Astrocyte of the cerebellum (primary cell): ENCODE measurements around the gene MSI2.

Experiments used
- DNase-seq: peaks from one replicate; pipeline ENCODE4 v3.0.0-alpha.2; 2011; ENCODE audit warnings: low read depth
- H3K4me3 ChIP-seq: 2 replicates; pipeline ENCODE4 v1.5.1; 2011; ENCODE audit warnings: mild to moderate bottlenecking, low read depth, low read length, moderate library complexity
- CTCF ChIP-seq: IDR thresholded peaks from 2 replicates; pipeline ENCODE4 v1.5.1; 2012; ENCODE audit warnings: low read length, low read depth, moderate library complexity, mild to moderate bottlenecking; ENCODE audit errors: missing control alignments
- in situ Hi-C: cut with HindIII; loops from 2 replicates; pipeline ENCODE4 v1.10.0; 2017; ENCODE audit warnings: low sequenced_read_pairs

Gene MSI2

DNA sequence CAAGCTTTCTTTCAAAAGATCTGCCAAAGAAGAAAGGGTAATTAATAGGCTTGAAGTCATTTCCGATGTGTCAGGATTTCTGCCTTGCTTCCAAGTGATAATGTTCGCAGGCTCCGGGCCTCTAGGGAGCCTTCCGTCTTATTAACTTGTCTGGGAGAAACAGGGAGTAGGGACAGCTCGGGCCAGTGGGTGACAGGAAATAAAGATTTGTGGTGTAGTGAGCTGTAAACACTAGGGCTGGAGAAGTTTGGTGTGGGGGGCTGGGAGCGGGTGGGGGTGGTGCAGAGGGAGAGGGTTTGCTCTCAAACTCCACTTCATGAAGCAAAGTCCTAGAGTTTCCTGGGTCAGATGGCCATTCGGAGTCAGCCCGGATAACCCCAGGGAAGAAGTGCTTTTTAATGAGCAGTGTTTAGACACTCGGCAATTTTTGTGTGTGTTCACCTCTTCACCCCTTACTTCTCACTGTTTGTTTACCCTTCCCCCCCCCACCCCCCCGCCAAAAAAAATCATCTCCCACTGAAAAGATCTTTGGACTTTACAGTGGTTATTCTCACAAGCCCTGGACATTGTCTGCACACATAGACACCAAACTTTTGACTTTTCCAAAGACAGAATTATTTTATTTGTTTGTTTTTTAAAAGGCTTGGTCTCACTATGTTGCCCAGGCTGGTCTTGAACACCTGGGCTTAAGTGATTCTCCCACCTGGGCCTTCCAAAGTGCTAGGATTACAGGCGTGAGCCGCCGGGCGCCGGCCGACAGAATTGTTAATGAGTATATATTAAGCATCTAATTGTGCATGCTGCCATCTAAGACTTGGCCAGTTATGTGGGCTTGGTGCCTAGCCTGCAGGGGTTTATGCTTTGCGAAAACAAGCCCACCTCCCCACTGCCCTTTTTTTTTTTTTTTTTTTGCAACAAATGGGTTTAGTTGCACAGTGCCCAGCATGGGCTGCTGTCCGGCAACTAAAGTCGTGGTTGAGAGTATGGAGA lies 292.4 kb downstream of the MSI2 start:
- no peak for TF ChIP-seq CTCF
- in situ Hi-C loops, result no loop called here
- DNase-seq, result no peak
- no peak overlapping the region for H3K4me3 ChIP-seq

DNA sequence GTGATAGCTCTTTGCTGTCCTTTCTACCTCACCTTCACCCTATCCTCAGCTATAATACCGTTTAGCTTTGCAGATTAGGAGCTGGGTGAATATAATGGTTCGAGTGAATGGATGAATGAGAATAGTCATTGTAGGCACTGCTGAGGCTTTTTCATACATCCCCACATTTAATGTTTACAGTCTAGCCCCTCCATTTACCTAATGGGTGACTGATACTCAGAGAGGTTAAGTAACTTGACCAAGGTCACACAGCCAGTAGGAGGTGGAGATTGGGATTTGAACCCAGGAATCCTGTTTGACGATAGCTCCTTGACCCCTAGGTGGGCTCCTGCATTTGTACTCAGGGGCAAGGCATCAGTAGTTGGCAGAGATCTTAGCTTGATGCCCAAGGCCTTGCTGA lies 293.1 kb downstream of the MSI2 start:
- DNase-seq, result no peak
- TF ChIP-seq CTCF, result no peak
- in situ Hi-C loops, result no loop called here
- H3K4me3 ChIP-seq, result no peak overlapping the region

DNA sequence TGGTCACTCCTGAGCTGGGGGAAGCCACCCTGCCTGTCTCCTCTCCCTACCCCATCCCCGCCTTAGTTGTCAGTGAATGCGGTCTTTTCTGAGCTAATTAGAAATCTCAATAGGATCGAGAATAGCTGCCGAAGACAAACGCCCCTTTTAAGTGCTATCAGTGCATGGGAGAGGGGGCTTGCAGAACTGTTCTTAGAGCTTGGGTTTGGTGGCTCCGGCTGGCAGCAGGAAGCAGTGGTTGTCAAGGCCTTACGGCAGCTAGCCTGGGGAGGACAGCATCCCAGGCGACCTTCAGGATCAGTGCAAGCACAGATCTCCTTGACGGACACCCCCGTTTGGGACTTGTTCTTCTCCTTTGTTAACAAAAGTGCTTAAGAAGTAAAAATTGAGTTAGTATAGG lies 293.7 kb downstream of the MSI2 start:
- in situ Hi-C loops, result no loop called here

GRCh38 chr17:57550668-57551315 lies 294.5 kb downstream of the MSI2 start:
- no peak overlapping the region for H3K4me3 ChIP-seq
- no peak for DNase-seq
- in situ Hi-C loops, result no loop called here
- TF ChIP-seq CTCF, result no peak

More for the DNA sequence above, 293.7 kb downstream of the MSI2 start:
- TF ChIP-seq CTCF, result no peak
- H3K4me3 ChIP-seq, result no peak overlapping the region
- DNase-seq, result no peak

GRCh38 chr17:57551321-57552079 lies 295.2 kb downstream of the MSI2 start:
- no peak overlapping the region for H3K4me3 ChIP-seq
- no peak for TF ChIP-seq CTCF
- DNase-seq, result no peak
- in situ Hi-C loops, result no loop called here

DNA sequence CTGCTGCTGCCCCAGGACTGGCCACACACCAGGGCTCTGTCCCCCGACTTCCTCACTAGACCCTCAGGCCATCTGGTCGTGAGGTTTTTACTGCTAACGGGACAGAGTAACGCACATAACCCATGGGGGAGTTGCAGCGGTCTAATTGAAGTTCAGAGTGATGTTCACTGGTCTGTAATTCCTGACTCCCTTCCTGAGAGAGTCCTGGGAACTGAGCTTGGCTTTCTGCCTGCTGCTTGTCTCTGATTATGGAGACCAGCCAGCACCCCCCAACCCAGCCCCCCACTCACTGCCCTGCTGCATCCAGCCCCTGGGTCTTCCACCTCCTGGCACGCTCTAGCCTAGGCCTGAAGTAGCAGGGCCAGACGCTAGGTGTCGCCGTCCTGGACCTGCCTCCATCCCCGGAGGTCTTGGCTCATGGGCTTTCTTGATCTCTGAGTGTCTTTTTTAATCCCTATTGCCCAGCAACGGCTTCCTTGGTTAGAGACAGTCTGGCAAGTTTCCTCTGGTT lies 295.8 kb downstream of the MSI2 start:
- no peak overlapping the region for H3K4me3 ChIP-seq
- no peak for DNase-seq
- TF ChIP-seq CTCF, result peak; percentile 83
- in situ Hi-C loops, result no loop called here
